ENCODE measurements around the gene DMTF1.
A peak's percentile ranks its signal among the peaks of the same experiment; 100 is the strongest.

Gene DMTF1

DNA sequence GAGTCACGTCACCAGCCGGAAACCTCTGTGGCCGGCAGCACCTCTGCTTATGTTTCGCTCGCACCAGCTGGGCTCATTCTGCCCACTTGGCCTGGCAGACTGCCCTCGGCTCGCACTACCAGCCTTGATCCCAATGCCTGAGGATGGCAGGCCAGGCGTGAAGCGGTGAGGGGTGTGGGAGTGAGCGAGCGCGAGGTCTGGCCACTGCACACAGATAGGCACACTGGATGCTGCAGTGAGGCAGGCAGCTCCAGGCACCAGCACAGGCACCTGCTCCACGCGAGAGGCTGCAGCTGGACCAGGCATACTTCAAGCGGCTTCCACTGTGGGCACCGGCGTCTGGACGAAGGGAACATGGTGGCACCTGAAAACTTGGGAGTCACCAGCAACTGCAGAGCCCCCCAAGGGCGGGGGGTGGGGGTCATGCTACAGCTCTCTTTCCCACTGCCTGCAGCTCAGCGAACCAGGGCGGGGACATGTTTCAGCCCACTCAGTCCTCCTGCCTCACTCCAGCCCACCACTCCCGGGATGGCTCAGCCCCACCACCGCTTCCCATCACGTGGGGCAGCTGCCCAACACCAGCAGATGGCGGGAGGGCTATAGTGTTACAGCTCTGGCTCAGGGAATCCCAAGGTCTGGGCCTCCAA is 5.4 kb upstream of the DMTF1 start:
- no peak for DNase-seq

DNA sequence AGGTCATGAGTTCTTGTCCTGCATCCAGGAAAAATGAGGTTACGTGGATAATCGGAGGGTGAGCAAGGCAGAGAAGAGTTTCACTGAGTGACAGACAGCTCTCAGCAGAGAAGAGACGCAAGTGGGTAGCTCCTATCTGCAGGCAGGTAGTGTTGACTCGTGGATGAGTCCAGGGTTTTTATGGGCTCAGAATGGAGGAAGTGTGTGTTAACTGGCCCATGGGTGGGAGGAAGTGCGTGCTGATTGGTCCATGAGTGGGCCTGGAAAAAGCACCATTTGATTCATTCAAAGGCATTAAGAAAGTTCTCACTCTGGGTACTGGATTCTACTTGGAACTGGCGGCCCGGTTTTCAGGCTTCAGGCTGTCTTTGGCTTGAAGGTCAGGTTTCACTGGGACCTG is 4.8 kb upstream of the DMTF1 start:
- DNase-seq, result no peak

DNA sequence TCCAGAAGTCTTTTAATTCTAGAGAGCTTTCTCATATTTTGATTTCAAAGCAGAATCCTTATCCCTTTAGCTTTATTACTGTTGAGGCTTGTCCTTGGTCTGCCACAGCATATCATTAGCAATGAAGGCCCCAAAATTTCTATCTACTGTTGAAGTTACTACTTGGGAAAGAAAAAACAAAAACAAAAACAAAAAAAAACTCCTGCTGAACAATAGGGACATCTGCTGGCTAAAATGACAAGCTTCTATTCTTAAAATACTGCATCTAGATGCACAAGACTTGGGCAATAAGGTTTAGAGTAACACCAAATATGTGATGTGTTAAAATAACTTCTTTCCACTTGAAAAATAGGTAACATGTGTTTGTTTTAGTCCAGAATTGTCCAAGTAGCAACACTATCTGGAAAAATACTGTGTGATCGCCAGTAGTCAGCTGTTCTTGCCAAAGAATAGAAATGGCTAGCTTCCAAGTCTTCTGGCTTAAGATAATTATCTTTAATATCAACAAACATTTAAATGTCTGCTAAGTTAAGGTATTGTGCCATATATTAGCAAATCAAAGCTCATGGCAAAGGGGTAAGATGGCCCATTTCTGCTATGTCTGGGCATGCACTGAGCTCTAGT is 3.8 kb upstream of the DMTF1 start:
- DNase-seq, result no peak

DNA sequence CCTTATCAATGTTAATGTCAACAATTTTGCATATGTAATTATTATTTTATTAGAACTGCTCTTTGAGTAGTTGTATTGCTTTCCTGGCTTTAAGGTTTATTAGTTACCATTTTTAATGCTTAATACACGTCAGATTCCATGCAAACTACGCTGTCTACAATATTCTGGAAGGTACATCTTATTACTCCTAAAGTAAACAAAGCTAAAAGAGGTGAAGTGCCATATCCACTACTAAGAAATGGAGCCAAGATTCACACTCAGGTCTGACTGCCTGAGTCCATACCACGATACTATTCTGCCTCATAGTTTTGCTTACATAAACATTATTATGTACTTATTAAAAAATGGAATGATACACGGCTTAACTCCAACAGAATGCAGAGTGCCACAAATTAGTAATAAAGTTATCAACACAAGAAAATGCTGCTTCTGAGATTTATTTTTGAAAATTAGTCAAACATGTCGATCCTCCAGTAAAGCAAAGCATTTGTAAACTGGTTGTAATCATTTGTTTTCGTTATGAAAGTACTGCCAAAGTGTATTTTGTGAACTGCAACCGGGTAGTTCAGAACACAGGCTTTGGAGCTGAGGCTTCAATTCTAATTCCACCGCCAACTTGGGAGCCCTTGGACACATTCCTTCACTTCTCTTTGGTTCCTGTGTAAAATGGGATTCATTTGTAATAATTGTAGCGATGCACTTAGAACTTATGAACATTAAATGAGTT is 1.1 kb upstream of the DMTF1 start:
- DNase-seq, result no peak

DNA sequence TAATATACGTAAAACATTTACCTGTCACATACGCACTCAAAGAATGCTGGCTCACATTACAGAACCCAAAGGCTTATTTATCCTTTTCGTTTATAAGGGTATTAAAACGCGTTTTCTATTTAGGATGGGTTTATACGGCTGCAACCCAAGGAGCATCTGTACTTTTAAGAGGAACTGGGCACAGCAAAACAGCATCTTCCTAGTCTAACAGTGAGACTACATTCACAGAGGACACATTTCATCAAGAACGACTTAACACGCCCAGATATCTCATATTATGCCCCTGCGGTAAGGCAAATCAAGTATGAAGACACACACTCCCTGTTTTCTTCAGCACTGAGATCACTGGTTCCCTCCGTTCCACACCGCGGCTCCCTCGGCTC is 533 bp upstream of the DMTF1 start:
- DNase-seq, result no peak

DNA sequence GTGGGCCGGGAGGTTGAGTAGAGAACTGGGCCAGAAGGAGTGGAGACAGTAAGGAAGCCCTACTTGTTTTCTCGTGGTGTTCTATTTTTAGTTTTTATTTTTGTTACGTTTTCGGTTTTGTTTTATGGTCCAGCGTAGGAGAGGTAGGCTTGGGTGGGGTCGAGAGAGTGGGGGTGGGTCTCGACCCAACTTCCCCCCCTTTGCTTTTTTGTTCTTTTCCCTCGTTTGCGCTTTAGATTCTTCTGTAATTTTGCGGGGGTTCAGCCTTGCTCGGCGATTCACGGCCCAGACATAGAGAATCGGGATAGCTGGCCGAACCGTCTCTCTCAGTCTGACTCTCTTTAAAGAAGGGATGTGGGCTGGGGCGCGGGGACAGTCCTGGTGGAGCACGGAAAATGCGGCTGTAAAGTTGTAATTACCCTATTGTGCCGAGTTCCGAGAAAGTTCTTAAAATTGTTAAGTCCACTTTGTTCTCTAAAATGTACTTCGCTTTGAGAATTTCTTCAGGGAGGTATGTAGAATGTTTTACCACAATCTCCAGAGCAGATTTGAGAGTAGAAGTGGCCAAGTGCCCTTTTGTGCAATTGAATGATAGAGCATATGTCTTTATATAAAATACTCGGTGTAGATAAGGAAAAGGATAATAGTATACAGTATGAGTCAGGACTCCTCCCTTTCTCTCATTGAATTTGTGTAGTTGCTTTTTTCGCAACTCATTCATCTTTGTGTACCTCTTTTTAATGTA is 816 bp downstream of the DMTF1 start:
- peak; percentile 50 for DNase-seq

DNA sequence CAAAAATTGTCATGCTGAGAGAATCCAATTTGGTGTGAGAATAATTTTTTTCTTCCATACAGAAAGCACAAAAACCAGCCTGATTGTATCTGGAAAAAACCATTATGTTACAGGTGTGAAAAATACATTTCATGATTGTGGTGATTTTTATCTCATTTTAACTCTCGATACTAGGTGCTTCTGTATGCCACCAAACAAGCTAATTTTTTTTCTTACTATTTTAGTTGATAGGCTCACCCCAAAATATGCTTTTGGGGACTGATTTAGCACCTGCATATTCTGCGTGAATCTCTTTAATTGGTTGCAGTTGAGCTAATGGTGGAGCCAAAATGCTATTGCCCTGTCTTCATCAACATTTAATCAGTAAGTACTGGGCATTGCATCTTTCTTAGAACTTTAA is 1.9 kb downstream of the DMTF1 start:
- DNase-seq, result no peak

DNA sequence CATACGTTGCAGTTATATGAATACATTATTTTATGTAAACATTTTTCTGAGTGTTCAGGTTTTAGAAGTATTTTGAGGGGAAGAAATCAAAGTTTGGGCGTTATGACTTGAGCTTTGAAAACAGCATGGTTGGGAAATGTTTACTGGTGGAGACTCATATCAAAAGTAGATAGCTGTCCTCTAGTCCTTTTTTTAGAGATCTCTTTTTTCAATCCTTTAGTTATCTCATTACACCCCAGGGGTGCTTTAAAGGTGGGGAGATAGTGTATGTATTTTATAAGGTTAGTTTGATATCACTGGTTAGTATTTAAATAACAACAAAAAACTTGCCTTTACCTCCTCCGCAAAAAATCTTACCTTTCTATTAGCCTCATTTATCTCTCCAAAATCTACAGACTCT is 2.3 kb downstream of the DMTF1 start:
- no peak for DNase-seq

DNA sequence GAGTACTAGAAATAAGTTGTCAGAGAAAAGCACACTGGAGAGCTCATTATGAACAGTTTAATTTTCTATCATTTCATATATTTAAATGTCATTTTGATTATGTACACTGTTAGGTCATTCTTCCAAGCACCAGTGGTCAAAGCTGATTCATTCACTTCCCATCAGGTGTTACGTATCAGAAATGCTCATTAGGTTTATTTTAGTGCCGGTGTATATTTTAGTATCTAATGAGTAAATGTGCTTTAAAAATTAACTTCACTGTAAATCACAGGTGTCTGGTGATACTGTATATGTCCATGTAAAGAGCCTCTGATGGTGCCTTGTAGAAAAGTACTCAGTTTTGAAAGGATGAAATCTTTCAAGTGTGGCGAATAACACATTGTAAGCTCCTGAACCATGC is 3.5 kb downstream of the DMTF1 start:
- no peak for DNase-seq

DNA sequence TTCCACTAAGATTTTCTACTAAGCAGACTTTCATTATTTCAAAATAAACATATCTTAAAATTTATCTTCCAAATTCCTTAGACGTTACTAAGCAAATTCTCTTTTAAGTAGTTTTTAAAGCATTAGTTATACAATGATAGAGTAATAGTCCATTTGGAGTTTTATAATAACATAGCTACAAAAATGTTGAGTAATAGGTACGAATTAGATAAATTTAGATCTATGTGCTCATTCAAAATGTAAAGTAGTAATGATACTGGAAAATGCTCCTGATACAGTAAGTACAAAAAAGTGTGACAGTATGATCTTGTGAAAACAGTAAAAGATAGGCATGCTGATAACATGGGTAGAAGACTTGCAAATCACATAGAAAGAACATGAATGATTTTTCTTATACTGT is 4.5 kb downstream of the DMTF1 start:
- no peak for DNase-seq

DNA sequence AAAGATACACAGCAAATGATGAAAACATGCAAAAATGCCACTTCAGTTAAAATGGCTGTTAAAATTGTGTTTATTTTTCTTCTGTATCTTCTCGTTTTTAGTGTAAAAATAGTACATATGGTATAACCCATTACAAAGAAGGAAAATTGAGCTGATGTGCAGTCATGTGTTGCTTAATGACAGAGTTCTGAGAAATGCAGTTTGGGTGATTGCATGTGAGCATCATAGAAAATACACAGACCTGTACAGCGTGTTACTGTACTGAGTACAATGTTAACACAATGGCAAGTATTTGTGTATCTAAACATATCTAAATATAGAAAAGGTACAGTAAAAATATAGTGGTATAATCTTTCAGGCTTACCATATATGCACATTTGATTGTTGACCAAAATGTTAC is 7.3 kb downstream of the DMTF1 start:
- DNase-seq, result no peak

DNA sequence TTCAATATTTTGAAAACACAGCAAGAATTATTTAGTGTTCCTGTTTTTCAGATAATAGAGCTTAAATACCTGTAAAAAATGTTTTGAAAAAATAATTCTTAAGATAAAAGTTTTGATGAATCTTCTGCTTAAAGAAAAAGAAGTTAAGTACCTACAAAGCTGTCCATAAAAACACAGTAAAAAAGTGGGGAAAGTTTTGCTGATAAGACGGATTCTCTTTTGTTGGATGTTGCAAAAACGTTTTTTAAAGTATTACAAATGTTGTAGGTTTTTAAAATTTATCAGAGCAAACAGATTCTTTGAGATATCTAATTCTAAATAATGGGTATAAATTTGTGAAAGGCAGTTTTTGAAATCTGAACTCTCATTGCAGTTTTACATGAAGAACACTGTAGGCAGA is 12.2 kb downstream of the DMTF1 start:
- DNase-seq, result no peak

DNA sequence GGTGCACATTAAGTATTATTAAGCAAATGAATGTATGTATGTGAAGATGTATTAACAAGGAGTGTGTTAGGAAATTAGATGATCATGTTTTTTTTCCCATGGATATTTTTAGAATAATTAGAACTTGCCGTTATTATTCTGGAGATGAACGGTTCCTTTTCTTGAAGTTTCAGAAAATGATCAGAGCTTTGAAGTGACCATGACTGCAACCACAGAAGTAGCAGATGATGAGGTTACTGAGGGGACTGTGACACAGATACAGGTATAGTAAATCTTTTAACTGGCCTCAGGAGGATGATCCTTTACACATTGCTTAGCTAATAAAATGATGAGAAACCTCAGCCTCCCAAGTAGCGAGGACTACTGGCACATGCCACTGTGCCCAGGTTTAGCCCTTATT is 18.6 kb downstream of the DMTF1 start:
- DNase-seq, result no peak

DNA sequence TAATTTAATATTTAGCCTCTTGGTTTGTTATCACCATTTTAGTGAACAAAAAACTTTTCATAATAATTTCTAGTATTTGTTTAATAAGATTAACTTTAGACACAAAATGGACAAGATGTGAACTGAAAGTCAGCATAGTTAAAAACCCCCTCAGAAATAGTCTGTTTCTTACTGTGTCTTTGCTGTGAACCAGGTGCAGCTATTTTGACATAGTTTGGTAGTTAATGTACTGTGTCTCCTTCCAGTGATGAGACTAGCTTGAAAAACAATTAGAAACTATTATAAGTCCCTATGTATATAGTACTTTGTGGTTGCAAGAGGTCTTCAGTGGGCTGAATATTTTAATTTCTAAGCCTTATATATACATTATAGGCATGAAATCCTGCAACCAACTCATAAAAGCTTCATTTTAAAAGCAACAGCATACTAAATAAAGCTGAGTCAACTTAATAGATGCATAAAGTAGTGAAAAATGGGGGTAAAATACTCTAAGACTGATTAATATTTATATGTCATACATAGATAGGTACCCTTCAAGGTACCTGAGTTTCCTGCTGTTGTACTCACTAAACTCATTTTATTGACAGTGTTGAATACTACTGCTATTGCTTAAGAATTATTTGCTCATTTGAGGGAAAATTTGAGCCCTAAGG is 19.2 kb downstream of the DMTF1 start:
- DNase-seq, result no peak

DNA sequence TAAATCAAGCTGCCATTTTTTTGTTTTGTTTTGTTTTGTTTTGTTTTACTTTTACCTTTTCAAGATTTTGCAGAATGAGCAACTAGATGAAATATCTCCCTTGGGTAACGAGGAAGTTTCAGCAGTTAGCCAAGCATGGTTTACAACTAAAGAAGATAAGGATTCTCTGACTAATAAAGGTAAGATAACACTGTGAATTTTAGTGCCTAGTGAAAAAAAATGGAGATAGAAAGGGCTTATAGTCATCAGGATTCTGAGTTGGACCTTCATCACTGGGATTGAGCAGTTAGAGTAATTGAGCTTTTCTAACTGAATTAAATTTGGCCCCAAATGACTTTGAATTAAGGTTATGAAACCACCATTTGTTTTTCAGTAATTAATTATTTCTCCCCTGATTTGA is 21.2 kb downstream of the DMTF1 start:
- DNase-seq, result no peak

DNA sequence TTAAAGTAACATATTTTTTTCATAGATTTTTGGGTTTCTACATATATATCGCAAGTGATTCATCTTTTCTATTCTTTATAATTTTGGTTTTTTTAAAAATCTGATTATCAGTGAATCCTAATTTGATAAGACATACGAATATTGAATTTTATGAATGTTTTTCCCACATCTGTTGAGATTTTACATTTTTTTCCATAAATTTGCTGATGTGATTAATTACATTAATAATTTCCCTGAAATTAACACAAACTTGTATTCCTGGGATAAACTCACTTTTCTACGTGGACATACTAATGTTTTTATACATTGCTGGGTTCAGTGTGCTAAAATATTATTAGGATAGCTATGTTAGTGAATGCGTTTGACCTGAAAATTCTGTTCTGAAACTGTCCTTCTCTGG is 26.1 kb downstream of the DMTF1 start:
- no peak for DNase-seq

DNA sequence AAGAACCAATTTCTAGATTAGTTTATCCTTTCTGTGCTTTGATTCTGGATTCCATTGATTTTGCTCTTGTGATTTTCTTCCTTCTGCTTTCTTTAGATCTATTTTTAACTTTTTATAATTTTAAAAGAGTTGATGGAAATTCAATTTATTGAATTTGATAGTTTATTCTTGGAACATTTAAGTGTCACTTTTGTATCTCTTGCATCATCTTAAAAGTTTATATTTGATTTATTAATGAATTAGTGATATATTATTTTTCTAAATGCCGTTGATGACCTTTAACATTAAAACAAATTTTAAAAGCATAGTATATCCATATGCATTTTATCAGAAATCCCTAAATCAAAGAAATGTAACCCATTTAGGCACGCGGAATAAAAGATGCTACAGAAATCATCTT is 26.9 kb downstream of the DMTF1 start:
- DNase-seq, result no peak

DNA sequence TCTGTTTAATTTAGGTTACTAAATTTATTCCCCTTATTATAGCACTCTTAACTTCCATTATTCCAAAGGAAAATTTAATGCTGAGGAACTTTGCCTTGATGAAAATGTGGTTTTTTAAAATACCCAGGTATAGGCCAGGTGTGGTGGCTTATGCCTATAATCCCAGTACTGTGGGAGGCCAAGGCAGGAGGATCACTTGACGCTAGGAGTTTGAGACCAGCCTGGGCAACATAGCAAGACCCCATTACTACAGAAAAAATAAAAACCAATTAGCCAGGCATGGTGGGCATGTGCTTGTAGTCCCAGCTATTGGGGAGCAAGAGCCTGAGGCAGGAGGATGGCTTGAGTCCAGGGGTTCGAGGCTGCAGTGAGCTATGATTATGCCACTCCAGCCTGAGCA is 34.9 kb downstream of the DMTF1 start:
- DNase-seq, result no peak

DNA sequence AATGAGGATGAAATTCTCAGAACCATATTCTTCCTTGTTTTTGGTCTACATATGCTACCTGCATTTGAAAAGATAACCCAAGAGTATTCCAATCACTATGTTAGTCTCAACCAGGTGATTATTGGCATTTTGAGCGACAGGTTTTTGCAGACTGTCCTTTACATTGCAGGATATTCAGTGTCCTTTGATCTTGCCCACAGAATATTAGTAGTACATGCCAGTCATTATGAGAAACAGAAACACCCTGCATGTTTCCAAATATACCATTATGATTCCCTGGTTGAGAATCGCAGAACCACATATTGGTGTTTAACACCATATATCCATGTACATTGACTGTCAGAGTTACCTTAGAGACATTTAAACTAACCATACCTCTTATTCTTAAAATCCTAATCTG is 36.7 kb downstream of the DMTF1 start:
- DNase-seq, result no peak

DNA sequence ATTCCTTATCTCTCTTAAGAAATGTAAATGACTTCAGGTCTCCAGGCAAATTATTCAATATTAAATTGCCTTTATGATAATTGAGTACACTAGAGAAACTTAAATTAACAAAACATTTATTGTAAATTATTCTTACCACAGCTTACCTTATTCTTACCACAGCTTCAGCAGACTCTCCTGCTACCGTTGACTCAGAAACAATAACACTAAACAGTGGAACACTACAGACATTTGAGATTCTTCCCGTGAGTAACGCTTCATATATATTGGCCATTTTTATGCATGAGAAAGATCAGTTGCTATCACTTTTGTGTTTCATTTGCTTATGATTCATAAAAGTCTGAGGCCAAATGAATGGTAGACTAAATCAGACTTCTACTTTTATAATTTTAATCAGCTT is 38.5 kb downstream of the DMTF1 start:
- DNase-seq, result no peak

DNA sequence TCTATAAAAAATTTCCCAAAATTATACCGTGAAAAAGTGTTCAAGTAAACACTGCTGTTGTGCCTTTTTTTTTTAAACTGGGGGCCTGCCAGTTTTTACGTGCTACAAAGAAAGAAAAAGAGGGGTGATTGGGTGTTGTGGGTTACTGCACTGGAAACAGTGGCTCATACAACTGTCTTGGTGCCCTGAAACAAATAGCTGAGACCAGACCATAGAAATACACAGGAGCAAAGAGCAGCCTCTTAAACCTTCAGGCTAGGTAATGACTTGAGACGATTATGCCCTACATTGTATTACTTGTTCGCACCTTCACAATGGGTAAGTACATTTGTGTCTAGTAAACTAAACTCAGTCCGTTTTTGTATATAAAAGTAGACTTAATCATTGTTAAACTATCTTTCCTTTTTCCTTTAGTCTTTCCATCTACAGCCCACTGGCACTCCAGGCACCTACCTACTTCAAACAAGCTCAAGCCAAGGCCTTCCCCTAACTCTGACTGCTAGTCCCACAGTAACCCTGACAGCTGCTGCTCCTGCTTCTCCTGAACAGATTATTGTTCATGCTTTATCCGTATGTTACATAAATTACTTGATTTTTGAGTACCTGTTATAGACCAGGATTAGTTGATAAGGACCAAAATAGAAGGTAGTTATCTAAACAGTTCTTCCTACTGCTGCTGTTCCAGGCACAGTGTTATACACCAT is 40.7 kb downstream of the DMTF1 start:
- DNase-seq, result no peak

DNA sequence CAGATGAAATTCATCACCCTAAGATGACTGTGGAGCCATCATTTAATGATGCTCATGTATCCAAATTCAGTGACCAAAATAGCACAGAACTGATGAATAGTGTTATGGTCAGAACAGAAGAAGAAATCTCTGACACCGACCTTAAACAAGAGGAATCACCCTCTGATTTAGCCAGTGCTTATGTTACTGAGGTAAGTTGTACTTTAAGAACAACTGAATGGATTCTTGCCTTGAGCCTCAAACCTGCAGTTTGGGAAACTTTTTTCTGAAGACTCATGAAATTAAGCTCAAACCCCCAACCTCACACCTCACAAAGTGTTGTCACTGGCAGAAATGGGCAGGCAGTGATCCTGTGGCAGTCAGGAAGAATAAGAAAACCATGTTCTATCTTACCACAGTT is 41.7 kb downstream of the DMTF1 start:
- DNase-seq, result no peak

DNA sequence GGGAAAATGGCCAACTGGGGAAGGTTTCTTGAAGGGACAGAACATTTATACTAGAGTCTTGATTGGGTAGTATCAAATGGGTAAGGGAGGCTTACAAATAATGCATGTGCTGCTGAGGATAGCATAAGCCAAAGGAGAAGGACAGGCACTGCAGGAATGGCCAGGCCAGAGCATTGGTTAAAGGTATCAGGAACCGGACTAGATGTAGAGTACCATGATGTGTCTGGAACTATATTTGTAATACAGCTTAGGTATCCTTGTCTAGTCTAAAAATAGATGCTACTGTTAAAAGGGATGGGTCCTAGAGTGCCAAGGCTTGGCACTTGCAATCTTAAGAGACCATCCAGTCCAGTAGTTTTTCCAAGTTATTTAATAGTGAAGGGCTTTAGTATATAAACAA is 47.0 kb downstream of the DMTF1 start:
- no peak for DNase-seq

Measured in activated CD4-positive, CD25-positive, alpha-beta regulatory T cell treated with anti-CD3 and anti-CD28 coated beads, Interleukin-2, amount 50 U/mL, for 72 hours (primary cell).